Measurements from ENCODE around the gene KDM4C. TPM values are rescaled to one million over a fixed set of nuclear protein-coding genes. Genes with fewer than 3 reads are reported as not detected.
"Not testable (repeated sequence)": the region's sequence is repeated elsewhere in the genome, so short reads cannot be mapped to it uniquely, and the experiment has no call there.

The KDM4C gene
- total RNA-seq, 1 donor from 2014 or later, result 48.4 TPM

DNA sequence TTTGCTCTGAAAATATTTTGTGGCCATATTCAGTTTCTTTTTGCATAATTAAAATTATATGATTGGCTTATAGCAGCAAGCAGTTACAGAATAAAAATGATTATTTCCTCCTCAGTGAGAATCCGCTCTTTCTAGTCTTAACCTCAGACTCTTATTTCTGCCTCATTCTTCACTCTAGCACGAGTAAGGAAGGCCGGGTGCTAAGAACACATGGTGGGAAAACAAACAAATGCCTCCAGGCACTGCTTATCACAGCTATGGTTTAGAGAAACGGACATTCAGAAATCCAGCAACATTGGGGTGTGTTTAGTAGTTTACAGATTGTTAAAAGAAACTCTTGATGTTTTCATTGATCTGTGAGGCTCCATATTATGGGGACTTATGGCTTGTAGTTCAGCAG, 168.7 kb downstream of the KDM4C start:
- intact Hi-C loops (cut with micrococcal nuclease), result no loop called here

DNA sequence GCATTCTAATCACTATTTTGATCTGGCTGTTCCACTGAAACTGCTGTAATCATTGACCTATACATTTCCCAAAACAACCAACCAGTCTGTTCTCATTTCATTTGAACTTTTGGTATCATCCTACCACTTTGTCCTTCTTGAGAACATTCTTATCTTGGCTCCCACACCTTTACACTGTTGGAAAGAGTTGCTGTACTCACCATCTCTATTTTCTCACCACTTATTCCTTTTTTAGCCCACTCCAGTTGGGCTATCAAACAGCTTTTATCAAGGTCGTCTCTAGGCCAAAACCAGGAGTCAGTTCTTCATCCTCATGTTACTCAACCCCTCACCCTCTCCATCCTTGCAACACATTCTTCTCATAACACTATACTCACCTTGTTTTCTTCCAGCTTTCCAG, 170.1 kb downstream of the KDM4C start:
- intact Hi-C loops (cut with micrococcal nuclease), result no loop called here

GRCh38 chr9:6928863-6929262, 171.1 kb downstream of the KDM4C start:
- intact Hi-C loops (cut with micrococcal nuclease), result no loop called here

- intact Hi-C loops (cut with micrococcal nuclease), result no loop called here
Observed at GRCh38 chr9:6929441-6930215, 171.9 kb downstream of the KDM4C start.

DNA sequence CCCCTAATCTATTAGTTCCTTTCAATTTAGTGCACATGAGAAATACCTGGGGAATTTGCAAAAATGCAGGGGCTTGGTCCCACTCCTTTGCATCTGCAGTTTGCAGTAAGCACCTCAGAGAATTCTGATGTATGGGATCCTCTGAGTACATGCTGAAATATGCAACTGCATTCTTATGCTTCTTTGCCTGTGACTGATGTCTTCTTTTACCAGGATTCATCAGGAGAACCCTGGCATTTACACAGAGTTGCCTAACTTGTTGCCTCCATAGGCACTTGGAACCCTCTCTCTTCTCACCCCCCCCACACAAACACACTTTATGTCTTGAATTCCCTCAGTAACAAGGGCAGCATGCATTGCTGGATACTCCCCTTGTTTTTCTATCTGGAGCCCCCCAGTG, 173.1 kb downstream of the KDM4C start:
- intact Hi-C loops (cut with micrococcal nuclease), result no loop called here

DNA sequence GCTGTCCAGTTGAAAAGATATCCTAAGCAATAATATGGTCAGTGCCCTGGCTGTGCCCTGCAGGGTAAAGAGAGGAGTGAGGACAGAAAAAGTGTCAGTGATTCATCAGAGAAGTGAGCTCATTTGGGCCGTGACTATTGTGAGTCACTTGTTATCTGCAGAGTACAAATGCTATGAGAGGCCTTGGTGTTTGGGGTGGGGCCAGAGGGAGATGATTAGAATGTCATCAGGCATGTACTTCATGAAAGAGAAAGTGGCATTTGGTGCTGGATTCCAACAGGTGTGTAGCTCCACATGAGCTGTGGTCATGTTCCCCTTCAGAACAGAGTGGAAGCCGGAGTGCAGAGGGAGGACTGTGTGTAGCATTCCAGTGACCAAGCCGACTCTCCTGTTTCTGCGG, 174.1 kb downstream of the KDM4C start:
- intact Hi-C loops (cut with micrococcal nuclease), result no loop called here

DNA sequence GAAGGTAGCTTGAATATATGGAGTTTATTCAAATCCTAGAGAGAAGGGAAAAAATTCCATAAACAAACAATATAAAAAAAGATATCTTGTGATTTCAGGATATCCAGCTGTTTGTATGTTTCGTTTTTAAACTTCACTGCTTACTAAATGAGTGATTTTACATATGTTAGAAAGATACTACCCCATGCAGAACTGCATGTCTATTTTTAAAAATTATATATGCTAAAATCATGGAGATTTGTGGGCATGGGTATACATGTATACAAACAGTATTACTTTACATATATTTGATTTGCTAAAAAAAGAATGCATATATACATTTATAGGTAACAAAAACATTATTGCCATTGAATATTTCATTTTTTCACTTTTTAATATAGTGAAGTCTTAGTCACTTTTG, 178.3 kb downstream of the KDM4C start:
- intact Hi-C loops (cut with micrococcal nuclease), result no loop called here

GRCh38 chr9:6937209-6937608, 179.4 kb downstream of the KDM4C start:
- intact Hi-C loops (cut with micrococcal nuclease), result no loop called here

- intact Hi-C loops (cut with micrococcal nuclease), result no loop called here
Observed at GRCh38 chr9:6938447-6938846, 180.7 kb downstream of the KDM4C start.

GRCh38 chr9:6938873-6939272, 181.1 kb downstream of the KDM4C start:
- intact Hi-C loops (cut with micrococcal nuclease), result no loop called here

DNA sequence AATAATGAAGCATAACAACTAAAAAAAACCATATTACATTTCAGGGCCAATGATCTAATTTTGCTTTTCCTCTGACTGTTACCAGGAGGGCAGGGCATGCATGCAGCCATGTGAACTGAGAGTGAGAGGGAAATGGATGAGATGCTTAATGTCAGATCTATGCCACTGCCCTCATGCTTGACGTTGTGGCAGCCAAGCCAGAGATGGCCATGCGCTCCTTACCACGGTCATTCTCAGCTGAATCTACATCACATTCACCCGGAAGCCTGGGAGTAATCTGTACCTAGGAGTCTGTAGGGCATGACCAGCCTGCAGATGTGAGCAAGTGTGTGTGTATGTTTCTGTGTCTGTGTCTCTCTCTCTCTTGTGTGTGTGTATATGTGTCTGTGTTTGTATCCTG, 183.7 kb downstream of the KDM4C start:
- intact Hi-C loops (cut with micrococcal nuclease), result no loop called here

GRCh38 chr9:6942406-6942805, 184.6 kb downstream of the KDM4C start:
- intact Hi-C loops (cut with micrococcal nuclease), result no loop called here

- intact Hi-C loops (cut with micrococcal nuclease), result no loop called here
Observed at GRCh38 chr9:6943293-6943692, 185.5 kb downstream of the KDM4C start.

DNA sequence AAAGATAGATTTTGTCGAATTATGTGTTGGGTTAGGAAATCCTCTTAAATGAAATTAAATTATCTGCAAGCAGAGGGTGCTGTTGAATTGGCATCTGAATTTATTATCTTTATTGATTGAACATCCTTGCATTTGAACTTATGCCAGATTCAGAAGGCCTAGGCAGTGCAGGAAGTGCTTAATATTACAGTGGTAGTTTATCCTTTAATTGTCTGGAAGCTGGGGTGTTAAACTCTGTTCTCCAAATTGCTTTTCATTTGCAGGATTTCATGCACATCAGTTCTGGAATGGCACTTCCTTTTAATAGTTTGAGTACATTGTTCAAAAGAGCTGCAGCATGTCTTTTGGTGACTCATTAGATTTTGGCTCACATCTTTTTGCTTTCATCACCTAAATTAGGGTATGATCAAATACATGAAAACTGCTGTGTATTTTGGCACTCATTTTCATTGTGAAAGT, 186.3 kb downstream of the KDM4C start:
- intact Hi-C loops (cut with micrococcal nuclease), result no loop called here

DNA sequence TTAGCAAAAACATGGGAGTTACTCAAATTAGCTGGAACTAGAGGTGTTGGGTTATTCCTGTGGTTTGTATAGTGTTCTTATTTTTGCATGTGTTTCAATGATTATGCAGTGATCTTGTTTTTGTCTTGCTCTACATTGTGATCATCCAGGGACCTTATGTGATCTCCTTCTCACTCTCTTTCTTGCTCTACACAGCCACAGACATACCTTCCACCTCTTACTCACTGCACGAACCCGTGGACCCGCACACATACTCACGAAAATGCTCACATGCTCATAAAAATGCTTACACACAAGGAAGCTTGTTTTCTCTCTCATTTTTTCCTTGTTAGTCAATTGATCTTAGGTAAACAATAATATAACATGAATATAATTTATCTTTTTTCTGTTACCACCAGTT, 187.1 kb downstream of the KDM4C start:
- intact Hi-C loops (cut with micrococcal nuclease), result no loop called here

DNA sequence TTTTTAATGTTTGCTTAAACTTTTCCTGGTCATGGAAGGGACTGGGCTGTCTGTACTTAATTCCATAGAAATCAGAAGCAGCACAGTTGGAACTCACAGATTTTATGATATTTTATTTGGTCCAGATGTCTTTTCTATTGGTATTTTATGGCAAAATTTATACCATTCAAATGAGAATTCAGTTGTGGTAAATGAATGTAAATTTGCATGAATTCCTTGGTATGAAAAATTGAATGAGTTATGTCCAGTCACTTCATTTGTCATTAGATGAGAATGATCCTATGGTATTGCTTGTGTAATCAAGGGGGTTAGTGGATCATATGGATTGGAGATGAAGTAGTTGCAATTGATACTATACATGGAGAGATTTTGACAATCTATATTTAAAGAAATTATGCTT, 188.0 kb downstream of the KDM4C start:
- intact Hi-C loops (cut with micrococcal nuclease), result no loop called here

DNA sequence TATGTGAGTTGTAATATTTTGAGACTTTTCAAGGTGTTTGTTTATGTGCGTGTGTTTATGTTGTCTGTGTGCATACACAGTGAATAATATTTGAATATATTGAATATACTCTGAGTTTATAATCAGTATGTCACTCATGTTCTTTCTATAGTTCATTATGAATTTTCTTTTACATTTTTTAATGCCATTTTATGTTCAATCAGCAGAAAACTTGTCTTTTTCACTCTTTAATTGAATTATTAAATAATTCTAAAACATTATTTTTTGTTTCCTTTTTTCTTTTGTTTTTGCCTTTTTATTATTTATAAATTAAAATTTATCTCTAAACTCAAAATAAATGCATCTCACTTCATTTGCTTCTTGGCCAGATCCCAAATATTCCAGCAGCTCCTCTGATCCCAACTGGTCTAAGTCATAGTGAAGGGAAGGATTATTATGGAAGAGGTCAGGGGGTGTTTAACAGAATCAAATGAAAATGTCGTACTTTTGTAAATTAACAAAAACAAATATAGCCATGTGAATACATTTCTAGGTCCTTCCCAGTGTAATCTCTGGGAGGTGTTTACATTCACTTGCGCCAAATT, 188.9 kb downstream of the KDM4C start:
- intact Hi-C loops (cut with micrococcal nuclease), result no loop called here

DNA sequence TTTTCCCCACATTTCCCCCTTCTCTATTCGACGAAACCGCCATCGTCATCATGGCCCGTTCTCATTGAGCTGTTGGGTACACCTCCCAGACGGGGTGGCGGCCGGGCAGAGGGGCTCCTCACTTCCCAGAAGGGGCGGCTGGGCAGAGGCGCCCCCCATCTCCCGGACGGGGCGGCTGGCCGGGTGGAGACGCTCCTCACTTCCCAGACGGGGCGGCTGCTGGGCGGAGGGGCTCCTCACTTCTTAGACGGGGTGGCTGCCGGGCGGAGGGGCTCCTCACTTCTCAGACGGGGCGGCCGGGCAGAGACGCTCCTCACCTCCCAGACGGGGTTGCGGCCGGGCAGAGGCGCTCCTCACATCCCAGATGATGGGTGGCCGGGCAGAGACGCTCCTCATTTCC, 191.1 kb downstream of the KDM4C start:
- intact Hi-C loops (cut with micrococcal nuclease), result not testable (repeated sequence)

DNA sequence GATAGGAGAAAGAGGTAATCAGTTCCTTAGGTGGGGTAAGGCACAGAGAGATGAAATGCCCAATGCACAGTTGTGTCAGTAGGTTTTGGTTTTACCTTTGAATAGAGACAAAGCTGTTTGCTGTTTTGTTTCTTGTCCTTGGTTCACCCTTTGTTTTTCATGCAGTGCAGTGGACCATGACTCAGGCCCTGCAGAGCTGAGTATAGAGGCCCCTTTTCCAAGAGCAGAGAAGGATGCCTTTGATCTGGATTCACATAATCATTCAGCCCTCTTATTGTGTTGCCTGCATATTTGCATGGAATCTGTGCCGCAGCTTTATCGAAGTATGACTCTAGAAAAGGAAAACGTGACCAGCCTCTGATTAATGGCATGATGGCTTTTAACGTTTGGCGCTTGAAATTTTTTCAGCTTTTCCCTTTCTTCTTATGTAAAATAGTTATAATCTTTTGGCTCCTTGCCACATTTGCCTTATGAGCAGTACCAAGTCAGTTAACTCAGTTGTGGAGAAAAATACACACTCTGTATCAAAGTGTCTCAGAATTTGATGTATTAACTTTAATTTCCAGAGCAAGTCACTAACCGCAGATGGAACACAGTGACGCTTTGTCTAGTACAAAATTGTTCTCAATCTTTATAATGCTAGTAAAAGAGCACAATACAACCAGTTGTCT, 197.6 kb downstream of the KDM4C start:
- intact Hi-C loops (cut with micrococcal nuclease), result no loop called here

GRCh38 chr9:6956879-6957278, 199.1 kb downstream of the KDM4C start:
- intact Hi-C loops (cut with micrococcal nuclease), result no loop called here

DNA sequence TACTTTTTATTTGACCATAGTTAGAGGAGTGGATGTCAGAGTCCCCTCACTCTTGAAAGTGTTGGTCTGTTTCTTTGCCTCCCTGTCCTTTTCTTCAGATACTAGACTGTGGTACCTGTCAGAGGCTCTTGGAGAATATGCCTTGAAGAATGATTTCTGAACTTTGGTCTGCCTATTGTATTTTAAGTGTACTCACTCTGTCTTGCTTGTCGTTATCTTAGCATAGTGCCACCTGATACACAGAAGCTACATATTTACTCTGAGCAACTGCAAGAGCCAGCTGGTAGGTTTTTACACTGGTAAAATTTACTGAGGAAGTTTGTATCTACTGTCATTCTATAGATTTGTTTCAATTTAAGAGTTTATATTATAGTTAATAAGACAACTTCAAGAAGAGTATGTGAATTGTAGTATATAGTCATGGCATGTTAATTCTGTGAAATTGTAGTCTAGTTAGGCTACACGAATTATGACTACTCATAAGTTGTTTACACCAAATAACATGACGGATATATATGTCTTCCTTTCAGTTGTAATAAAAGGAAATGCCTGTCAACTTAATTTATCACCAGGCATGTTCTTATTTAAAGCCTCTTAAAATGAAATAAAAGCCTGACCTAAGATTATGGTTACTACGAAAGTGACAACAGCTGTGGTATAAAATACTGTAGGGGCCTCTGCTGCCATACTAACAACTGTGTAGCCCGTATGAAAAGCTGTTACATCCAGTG, 201.7 kb downstream of the KDM4C start:
- intact Hi-C loops (cut with micrococcal nuclease), result no loop called here

- intact Hi-C loops (cut with micrococcal nuclease), result no loop called here
Observed at GRCh38 chr9:6960777-6961176, 203.0 kb downstream of the KDM4C start.
